GM18508 (cell line): Measurements from ENCODE around the gene LRCOL1.

Source experiments
- ATAC-seq: cut with Tn5 transposase; IDR thresholded peaks from one replicate; pipeline ENCODE4 v1.9.1; 2021; ENCODE audit warnings: moderate number of reproducible peaks; ENCODE audit not compliant: insufficient read depth, unreplicated experiment

LRCOL1 gene

GRCh38 chr12:132637811-132638210 is 27.4 kb upstream of the LRCOL1 start:
- no peak for ATAC-seq

DNA sequence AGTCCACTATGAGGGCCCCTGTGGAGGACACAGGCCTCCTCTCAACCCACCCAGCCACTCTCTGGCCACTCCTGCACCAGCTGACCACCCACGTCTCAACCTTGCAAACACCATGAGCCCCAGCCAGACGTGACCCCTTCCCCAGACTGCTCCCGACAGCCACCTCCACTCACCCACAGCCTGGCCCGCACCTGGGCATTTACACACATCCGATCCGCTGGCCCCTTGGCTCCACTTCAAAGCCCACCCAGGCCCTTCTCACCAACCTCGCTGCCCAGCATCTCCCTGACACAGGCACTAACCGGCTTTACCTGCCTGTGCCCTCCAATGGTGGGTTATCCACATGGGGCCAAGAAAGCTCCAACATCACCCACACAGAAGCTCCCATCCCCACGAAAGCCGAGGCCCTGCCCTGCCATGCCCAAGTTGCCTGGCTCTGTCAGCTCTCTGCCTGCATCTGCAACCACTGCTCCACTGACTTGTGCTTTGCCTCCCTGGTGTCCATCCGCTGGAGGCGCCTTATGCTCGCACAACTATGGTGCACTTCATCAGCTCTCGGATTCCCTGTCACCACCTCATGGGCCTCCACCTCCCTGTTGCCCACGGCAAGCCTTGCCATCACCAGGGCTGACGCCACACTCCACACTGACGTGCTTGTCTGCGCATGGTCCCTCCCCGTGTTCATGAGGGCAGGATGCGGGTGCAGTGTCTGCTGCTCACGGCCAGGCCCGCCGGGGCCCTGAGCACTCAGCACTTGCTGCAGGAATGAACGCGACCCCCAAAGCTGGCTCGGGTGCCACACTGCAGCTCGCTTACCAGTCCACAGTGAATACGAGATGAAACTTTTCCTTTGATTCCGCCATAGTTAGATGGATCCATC is 24.9 kb upstream of the LRCOL1 start:
- ATAC-seq, result no peak

GRCh38 chr12:132634411-132634990 is 24.1 kb upstream of the LRCOL1 start:
- ATAC-seq, result no peak

GRCh38 chr12:132633901-132634300 is 23.5 kb upstream of the LRCOL1 start:
- ATAC-seq, result no peak

- no peak for ATAC-seq
Observed at GRCh38 chr12:132633398-132633797, 23.0 kb upstream of the LRCOL1 start.

GRCh38 chr12:132632521-132633228 is 22.3 kb upstream of the LRCOL1 start:
- ATAC-seq, result no peak

DNA sequence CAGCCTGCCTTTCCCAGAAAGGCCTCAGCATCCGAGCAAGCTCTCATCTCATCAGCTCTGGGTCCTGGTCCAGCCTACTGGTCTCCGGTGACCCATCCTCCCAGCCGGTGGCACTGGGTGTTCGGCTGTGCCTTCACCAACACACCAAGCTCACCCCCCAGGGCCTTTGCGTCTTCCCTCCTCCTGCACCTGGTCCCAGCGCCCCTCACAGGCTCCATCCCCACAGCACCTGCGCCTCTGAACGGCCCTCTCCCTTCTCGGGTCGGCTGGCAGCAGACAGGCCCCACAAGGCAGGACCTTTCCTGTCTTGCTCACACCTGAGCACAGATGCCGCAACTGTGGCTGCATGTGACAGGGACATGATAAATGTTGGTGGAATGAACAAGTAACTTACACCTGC is 21.3 kb upstream of the LRCOL1 start:
- ATAC-seq, result no peak

DNA sequence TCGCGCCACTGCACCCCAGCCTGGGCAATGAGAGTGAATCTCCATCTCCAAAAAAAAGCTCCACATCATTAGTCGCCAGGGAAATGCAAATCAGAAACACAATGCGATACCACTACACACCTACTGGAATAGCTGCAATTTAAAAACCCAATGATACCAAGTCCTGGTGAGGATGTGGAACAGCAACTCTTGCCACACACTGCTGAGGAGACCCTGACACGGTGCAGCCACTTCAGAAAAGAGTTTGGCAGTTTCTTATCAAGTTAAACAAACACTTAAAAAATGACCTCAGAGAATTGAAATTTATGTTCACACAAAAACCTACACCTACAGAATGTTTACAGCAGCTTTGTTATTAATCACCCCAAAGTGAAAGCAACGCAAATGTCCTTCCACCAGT is 20.3 kb upstream of the LRCOL1 start:
- no peak for ATAC-seq

DNA sequence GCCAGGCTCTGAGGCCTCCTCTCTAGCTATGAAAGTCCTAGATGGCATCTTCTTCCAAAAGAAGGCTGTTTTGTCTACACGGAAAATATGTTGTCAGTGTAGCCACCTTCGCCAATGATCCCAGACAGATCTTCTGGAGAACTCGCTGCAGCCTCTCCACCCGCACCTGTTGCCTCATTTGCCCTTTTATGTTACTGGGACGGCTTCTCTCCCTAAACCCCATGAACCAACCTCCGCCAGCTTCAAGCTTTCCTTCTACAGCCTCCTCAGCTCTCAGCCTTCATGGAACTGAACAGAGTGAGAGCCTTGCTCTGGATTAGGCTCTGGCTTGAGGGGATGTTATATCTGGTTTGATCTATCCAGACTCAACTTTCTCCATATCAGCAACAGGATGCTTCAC is 18.9 kb upstream of the LRCOL1 start:
- ATAC-seq, result no peak

DNA sequence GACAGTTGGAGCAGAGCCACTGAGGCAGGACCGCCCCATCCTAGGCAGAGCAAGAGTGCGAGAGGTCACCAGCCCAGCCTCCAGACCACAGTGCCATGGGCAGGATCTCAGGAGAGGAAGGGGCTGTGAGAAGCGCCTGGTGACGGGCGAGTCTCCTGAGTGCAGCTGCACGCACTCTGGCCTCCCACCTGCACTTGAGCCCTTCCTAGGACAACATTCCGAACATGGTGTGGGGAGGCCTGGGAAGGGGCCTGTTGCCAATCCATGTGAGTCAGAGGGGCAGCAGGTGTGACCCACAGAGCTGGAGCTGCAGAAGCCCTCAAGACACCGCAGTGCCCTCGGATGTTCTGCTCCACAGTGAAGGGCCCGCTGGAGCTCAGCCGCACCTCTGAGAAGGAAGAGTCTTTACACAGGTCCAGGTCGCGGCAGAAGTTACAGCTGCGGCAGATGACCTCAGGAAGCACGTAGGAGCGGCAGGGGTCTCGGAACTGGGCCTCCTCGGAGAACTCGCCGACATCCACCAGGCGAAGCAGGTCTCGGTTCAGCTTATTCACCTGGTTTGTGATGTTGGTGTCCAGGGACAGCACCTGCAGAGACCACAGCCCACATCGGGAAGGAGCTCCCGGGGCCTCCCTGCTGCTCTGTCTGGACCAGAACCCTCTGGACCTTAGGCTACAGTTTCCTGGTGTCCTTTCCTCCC is 15.5 kb upstream of the LRCOL1 start:
- no peak for ATAC-seq

- no peak for ATAC-seq
Observed at GRCh38 chr12:132624910-132625630, 14.7 kb upstream of the LRCOL1 start.

GRCh38 chr12:132624186-132624855 is 13.9 kb upstream of the LRCOL1 start:
- no peak for ATAC-seq

- no peak for ATAC-seq
Observed at GRCh38 chr12:132623072-132623869, 12.9 kb upstream of the LRCOL1 start.

- no peak for ATAC-seq
Observed at GRCh38 chr12:132622437-132623071, 12.2 kb upstream of the LRCOL1 start.

- ATAC-seq, result no peak
Observed at GRCh38 chr12:132621657-132622435, 11.5 kb upstream of the LRCOL1 start.

DNA sequence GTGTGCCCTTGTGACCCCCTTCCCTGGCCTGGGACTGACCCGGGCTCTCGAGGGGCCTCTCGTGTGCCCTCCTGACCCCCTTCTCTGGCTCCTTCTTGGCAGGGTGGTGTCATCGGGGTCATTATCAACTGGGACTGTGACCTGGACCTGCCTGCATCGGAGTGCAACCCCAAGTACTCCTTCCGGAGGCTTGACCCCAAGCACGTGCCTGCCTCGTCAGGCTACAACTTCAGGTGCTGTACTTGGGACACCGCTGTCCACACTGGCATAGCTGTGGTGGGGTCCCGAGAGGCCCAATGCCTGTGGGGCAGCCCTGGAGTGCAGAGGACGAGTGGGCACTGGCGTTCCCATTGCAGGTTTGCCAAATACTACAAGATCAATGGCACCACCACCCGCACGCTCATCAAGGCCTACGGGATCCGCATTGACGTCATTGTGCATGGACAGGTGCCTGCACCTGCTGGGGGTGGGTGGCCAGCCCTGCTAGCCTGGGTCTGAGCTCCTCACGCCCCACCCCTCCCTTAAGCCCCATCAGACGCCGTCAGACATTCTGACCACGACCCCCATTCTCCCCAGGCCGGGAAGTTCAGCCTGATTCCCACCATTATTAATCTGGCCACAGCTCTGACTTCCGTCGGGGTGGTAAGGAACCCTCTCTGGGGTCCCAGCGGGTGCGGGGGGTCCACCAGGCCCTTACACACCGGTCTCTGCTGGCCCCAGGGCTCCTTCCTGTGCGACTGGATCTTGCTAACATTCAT is 10.7 kb upstream of the LRCOL1 start:
- ATAC-seq, result no peak
